K562 (cell line): Measurements from ENCODE around the gene LMLN. TPM values are rescaled to one million over a fixed set of nuclear protein-coding genes. Genes with fewer than 3 reads are reported as not detected.
A peak's percentile ranks its signal among the peaks of the same experiment; 100 is the strongest.

Experiments used
- ATF4 ChIP-seq: fragments of 450-650 bp; formaldehyde crosslinking; IDR thresholded peaks from 2 replicates; pipeline ENCODE4 v1.4.0; 2022; ENCODE audit warnings: mild to moderate bottlenecking, moderate library complexity
- EGR1 ChIP-seq: fragments of 450-650 bp; conservative IDR thresholded peaks from 2 replicates; pipeline ENCODE4 v1.6.1; 2017; ENCODE audit warnings: mild to moderate bottlenecking
- NFIC ChIP-seq: fragments of 450-650 bp; IDR thresholded peaks from 2 replicates; pipeline ENCODE4 v1.6.1; 2017; ENCODE audit warnings: mild to moderate bottlenecking, inconsistent platforms
- NFYB ChIP-seq: IDR thresholded peaks from 2 replicates; pipeline ENCODE4 v1.6.1; 2011; ENCODE audit warnings: mild to moderate bottlenecking, moderate library complexity; ENCODE audit not compliant: insufficient read length; ENCODE audit errors: extremely low read depth
- POLR2B ChIP-seq: fragments of 450-650 bp; IDR thresholded peaks from 2 replicates; pipeline ENCODE4 v1.6.1; 2018; ENCODE audit warnings: low read depth; ENCODE audit not compliant: partially characterized antibody
- SNIP1 ChIP-seq: fragments of 450-650 bp; IDR thresholded peaks from 2 replicates; pipeline ENCODE4 v1.7.1; 2017; ENCODE audit warnings: low read depth, mild to moderate bottlenecking
- TSHZ1 ChIP-seq: fragments of 250-450 bp; sonication (Bioruptor Pico); IDR thresholded peaks from 2 replicates; pipeline ENCODE4 v1.4.0; 2020; ENCODE audit warnings: mild to moderate bottlenecking, moderate library complexity
- ZBTB8A ChIP-seq: fragments of 450-650 bp; IDR thresholded peaks from 2 replicates; pipeline ENCODE4 v1.6.1; 2018; ENCODE audit warnings: mild to moderate bottlenecking, moderate library complexity; ENCODE audit not compliant: partially characterized antibody
- ZNF639 ChIP-seq, 2 experiments: fragments of 200-800 bp in 1 of 2; sonication (Bioruptor generic) in 1 of 2; sonication (generic) in 1 of 2; formaldehyde crosslinking in 1 of 2; IDR thresholded peaks in 1 of 2; conservative IDR thresholded peaks in 1 of 2; 2 replicates each; pipeline versions ENCODE4 v1.5.0 to v1.6.1; 2016 to 2020; ENCODE audit warnings: missing compliant biosample characterization in 1 of 2, missing genetic modification characterization in 1 of 2, missing genetic modification reagents in 1 of 2
- polyA plus RNA-seq, 8 experiments: library from polyadenylated mRNA; depleted of rRNA in 4 of 8; stranded (reverse) in 5 of 8; unstranded in 3 of 8; fragments of >200 nt; fragmentation: Nextera tagmentation in 2 of 8; fragmentation: Illumina TruSeq in 1 of 8; extraction: Ambion mirVana in 2 of 8; extraction: Trizol in 1 of 8; gene quantifications; 2 replicates each; pipeline versions ENCODE4 v1.2.1 to v1.2.3, GENCODE V29; 2011 to 2014; ENCODE audit warnings: inconsistent platforms in 1 of 8, missing spikeins in 1 of 8
- total RNA-seq, 7 experiments: library from RNA; depleted of rRNA in 6 of 7; stranded (reverse); fragments of >200 nt in 6 of 7; fragmentation: Illumina TruSeq in 2 of 7; extraction: Trizol in 2 of 7; gene quantifications; 2 replicates each; pipeline versions ENCODE4 v1.2.1 to v1.2.3, GENCODE V29; 2011 to 2021; ENCODE audit warnings: low replicate concordance in 1 of 7
- TF ChIP-seq, protein P1 (sequence below): fragments of 450-650 bp; IDR thresholded peaks from 2 replicates; pipeline ENCODE4 v1.6.1; 2017; ENCODE audit warnings: antibody characterized with exemption, mild to moderate bottlenecking
- TF ChIP-seq, protein P2 (sequence below): fragments of 450-650 bp; IDR thresholded peaks from 2 replicates; pipeline ENCODE4 v1.6.1; 2018; ENCODE audit not compliant: partially characterized antibody

The LMLN gene
- total and polyA plus RNA-seq, 9 of the 15 experiments (the other 6 are each of a cell fraction or from before 2014, with no cell fraction given), result 2.2 to 15.9 (median 6.9) TPM

DNA sequence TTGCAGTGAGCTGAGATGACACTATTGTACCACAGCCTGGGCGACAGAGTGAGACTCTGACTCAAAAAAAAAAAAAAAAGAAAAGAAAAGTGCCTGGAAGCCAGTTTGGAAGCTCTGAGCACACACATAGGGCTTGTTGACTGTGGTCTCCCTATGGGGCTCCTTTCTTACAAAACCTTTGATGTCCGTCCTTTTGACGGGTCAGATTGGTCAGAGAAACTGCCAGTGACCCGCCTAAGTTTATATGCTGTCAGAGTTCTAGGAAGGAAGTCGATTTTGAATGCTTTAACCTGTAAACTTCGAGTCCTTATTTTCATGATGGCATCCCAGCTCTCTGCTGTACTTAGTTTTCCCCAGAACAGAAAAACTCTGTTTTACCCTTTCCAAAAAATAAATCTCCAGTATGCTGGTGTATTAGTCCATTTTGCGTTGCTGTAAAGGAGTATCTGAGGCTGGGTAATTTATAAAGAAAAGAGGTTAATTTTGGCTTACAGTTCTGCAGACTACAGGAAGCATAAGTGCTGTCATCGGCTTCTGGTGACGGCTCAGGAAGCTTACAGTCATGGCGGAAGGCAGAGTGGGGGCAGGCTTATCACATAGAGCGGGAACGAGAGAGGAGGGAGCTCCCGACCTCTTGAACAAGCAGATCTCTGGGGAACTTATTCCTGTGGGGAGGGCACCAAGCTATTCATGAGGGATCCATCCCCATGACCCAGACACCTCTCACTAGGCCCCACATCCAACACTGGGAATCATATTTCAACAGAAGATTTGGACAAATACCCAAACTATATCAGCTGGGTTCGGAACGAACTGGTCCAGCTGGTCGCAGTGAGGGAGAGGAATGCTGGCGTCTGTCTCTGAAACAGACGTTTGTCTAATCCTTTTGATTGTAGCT lies 72.3 kb downstream of the LMLN start (continued):
- TF ChIP-seq ATF4 (CRISPR knock-in tag), result peak; percentile 10; the same call in 1 of the 2 replicates
- TF ChIP-seq ZNF639 (CRISPR knock-in tag; conservative IDR thresholded peaks at IDR 0.05 in 1 of 2, IDR thresholded peaks at IDR 0.05 in 1 of 2), result peak in 1 of 2 experiments; percentile 24; a peak in 1 of 4 replicates
- TF ChIP-seq, protein P1, sequence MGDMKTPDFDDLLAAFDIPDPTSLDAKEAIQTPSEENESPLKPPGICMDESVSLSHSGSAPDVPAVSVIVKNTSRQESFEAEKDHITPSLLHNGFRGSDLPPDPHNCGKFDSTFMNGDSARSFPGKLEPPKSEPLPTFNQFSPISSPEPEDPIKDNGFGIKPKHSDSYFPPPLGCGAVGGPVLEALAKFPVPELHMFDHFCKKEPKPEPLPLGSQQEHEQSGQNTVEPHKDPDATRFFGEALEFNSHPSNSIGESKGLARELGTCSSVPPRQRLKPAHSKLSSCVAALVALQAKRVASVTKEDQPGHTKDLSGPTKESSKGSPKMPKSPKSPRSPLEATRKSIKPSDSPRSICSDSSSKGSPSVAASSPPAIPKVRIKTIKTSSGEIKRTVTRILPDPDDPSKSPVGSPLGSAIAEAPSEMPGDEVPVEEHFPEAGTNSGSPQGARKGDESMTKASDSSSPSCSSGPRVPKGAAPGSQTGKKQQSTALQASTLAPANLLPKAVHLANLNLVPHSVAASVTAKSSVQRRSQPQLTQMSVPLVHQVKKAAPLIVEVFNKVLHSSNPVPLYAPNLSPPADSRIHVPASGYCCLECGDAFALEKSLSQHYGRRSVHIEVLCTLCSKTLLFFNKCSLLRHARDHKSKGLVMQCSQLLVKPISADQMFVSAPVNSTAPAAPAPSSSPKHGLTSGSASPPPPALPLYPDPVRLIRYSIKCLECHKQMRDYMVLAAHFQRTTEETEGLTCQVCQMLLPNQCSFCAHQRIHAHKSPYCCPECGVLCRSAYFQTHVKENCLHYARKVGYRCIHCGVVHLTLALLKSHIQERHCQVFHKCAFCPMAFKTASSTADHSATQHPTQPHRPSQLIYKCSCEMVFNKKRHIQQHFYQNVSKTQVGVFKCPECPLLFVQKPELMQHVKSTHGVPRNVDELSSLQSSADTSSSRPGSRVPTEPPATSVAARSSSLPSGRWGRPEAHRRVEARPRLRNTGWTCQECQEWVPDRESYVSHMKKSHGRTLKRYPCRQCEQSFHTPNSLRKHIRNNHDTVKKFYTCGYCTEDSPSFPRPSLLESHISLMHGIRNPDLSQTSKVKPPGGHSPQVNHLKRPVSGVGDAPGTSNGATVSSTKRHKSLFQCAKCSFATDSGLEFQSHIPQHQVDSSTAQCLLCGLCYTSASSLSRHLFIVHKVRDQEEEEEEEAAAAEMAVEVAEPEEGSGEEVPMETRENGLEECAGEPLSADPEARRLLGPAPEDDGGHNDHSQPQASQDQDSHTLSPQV, result peak; percentile 92
- TF ChIP-seq, protein P2, sequence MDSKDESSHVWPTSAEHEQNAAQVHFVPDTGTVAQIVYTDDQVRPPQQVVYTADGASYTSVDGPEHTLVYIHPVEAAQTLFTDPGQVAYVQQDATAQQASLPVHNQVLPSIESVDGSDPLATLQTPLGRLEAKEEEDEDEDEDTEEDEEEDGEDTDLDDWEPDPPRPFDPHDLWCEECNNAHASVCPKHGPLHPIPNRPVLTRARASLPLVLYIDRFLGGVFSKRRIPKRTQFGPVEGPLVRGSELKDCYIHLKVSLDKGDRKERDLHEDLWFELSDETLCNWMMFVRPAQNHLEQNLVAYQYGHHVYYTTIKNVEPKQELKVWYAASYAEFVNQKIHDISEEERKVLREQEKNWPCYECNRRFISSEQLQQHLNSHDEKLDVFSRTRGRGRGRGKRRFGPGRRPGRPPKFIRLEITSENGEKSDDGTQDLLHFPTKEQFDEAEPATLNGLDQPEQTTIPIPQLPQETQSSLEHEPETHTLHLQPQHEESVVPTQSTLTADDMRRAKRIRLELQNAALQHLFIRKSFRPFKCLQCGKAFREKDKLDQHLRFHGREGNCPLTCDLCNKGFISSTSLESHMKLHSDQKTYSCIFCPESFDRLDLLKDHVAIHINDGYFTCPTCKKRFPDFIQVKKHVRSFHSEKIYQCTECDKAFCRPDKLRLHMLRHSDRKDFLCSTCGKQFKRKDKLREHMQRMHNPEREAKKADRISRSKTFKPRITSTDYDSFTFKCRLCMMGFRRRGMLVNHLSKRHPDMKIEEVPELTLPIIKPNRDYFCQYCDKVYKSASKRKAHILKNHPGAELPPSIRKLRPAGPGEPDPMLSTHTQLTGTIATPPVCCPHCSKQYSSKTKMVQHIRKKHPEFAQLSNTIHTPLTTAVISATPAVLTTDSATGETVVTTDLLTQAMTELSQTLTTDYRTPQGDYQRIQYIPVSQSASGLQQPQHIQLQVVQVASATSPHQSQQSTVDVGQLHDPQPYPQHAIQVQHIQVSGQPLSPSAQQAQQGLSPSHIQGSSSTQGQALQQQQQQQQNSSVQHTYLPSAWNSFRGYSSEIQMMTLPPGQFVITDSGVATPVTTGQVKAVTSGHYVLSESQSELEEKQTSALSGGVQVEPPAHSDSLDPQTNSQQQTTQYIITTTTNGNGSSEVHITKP, result no peak
- TF ChIP-seq NFYB, result no peak
- 0 out of 2 replicates have a peak, but pooled peaks have one; percentile 13 for TF ChIP-seq EGR1
- TF ChIP-seq POLR2B, result no peak
- TF ChIP-seq SNIP1, result no peak
- no peak for TF ChIP-seq ZBTB8A
- TF ChIP-seq TSHZ1 (CRISPR knock-in tag), result no peak
- TF ChIP-seq NFIC, result no peak
